GM21381 (cell line): ENCODE results near the gene OPN1MW3.
A peak's percentile ranks its signal among the peaks of the same experiment; 100 is the strongest.
"Not testable (repeated sequence)": the region's sequence is repeated elsewhere in the genome, so short reads cannot be mapped to it uniquely, and the experiment has no call there.

Experiments
- ATAC-seq: cut with Tn5 transposase; IDR thresholded peaks from one replicate; pipeline ENCODE4 v1.9.1; 2021; ENCODE audit warnings: mild to moderate bottlenecking, moderate library complexity; ENCODE audit not compliant: unreplicated experiment

OPN1MW3 gene

GRCh38 chrX:154257282-154257681 is at the start of gene OPN1MW3:
OPN1MW3 (plus strand) TSS chrX:154257582; CDS start chrX:154257620, 38 bp downstream.
- ATAC-seq = not testable (repeated sequence)

- not testable (repeated sequence) for ATAC-seq
These were observed 47.5 kb upstream of the OPN1MW3 start for GRCh38 chrX:154209670-154210418.

- not testable (repeated sequence) for ATAC-seq
These were observed 46.3 kb upstream of the OPN1MW3 start for GRCh38 chrX:154211057-154211456.

- ATAC-seq = not testable (repeated sequence)
These were observed 45.9 kb upstream of the OPN1MW3 start for GRCh38 chrX:154211499-154211898.

GRCh38 chrX:154219456-154219855 is 37.9 kb upstream of the OPN1MW3 start, which contains the start of gene OPN1MW2:
OPN1MW2 (plus strand) TSS chrX:154219756; CDS start chrX:154219816, 60 bp downstream.
- ATAC-seq = not testable (repeated sequence)

GRCh38 chrX:154225292-154225691 is 32.1 kb upstream of the OPN1MW3 start:
- not testable (repeated sequence) for ATAC-seq

- ATAC-seq = not testable (repeated sequence)
These were observed 30.7 kb upstream of the OPN1MW3 start for GRCh38 chrX:154226706-154227105.

- not testable (repeated sequence) for ATAC-seq
These were observed 25.9 kb upstream of the OPN1MW3 start for GRCh38 chrX:154231443-154231842.

GRCh38 chrX:154233620-154234019 is 23.8 kb upstream of the OPN1MW3 start:
- ATAC-seq = not testable (repeated sequence)

GRCh38 chrX:154238939-154239559 is 18.3 kb upstream of the OPN1MW3 start:
- not testable (repeated sequence) for ATAC-seq

GRCh38 chrX:154239982-154240503 is 17.3 kb upstream of the OPN1MW3 start:
- not testable (repeated sequence) for ATAC-seq

- ATAC-seq = peak; percentile 80
These were observed 9.9 kb upstream of the OPN1MW3 start for GRCh38 chrX:154247377-154248045.

- not testable (repeated sequence) for ATAC-seq
These were observed 9.3 kb upstream of the OPN1MW3 start for GRCh38 chrX:154248076-154248475.

- not testable (repeated sequence) for ATAC-seq
These were observed 1.3 kb downstream of the OPN1MW3 start for GRCh38 chrX:154258711-154259110.

GRCh38 chrX:154263072-154263471 is 5.7 kb downstream of the OPN1MW3 start:
- not testable (repeated sequence) for ATAC-seq

GRCh38 chrX:154269245-154269644 is 11.9 kb downstream of the OPN1MW3 start:
- not testable (repeated sequence) for ATAC-seq

- peak; percentile 65 for ATAC-seq
These were observed 27.3 kb downstream of the OPN1MW3 start for GRCh38 chrX:154284489-154285338.

GRCh38 chrX:154286406-154286805 is 29.0 kb downstream of the OPN1MW3 start:
- ATAC-seq = not testable (repeated sequence)

- no peak for ATAC-seq
These were observed 37.6 kb downstream of the OPN1MW3 start, which contains the start of gene TEX28 for GRCh38 chrX:154294791-154295574. TEX28 (minus strand) TSS chrX:154295124; CDS start chrX:154292117, 3,007 bp downstream.
